ENCODE measurements around the gene STX8.
"Not testable (repeated sequence)": the region's sequence is repeated elsewhere in the genome, so short reads cannot be mapped to it uniquely, and the experiment has no call there.

Gene STX8, protein sequence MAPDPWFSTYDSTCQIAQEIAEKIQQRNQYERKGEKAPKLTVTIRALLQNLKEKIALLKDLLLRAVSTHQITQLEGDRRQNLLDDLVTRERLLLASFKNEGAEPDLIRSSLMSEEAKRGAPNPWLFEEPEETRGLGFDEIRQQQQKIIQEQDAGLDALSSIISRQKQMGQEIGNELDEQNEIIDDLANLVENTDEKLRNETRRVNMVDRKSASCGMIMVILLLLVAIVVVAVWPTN

DNA sequence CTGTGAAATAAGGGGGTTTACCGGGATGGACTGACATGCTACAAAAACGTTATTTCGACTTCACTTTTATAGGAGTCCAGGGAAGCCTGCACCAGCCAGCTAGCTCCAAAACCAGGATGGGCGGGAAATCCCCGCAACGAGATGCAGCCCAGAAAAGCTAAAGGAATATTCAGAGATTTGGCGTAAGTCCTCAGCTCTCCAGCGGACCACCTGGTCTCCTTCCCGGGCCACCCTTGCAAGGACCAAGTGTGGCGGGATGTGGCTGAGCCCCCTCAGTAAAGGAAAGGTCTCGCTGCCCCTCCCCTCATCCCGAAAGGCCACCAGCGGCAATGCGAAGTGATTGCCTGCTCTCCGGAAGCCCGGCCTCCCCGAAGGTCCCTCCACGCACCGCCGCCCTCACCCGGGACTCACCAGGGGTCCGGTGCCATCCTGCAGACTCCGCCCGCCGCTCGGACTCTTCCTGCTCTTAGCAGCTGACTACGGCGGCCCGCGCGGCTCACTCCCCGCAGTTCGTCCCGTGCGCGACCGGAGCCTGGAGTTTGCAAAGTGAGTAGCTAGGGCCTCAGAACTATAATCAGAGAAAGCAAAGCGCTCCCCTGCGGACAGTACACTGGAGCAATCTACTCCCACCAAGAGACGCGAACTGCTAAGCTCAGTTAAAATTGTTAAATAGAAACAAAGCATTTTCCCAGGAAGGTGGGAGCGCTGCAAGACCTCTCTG, at the start of gene STX8:
STX8 (minus strand) TSS at position 440 of the 721 bp plus-strand sequence; CDS start at position 428, 12 bp downstream.
- DNase-seq, result peak; percentile 58 to 63

DNA sequence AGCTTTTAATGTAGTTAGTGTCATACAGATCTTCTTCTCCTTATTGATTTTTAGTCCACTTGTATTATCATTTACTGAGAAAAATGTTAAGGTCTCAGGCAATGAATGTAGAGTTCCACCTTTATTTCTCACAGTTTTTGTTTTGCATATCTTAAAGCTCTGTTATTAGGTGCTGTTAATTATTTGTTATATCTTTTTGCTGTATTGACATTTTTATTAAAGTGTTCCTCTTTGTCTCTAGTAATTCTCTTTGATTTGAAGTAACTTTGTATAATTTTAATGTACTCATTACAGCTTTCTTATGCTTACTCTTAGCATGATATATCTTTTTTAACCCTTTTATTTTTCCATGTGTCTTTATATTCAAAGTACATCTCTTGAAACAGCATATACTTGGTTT, 47.3 kb upstream of the STX8 start:
- no peak for DNase-seq

- no peak for DNase-seq
Observed at GRCh38 chr17:9615486-9615885, 39.9 kb upstream of the STX8 start.

DNA sequence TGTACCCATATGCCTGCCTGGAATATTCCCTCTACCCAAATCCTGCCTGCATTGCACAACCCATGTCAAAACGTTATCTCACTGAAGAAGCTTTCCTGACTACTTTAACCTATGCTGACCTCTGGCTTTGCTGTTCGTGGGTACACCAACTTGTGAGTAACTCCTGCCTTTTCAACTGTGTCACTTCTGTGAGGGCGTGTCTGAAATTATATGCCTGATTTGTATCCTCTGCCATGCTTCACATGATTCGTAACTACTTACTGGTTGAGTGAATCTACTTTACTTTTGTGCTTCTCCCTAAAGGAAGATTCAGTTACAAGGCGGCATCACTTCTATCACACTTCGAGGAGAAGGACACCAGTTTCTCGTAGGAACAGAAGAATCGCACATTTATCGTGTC, 36.4 kb upstream of the STX8 start:
- DNase-seq, result no peak

DNA sequence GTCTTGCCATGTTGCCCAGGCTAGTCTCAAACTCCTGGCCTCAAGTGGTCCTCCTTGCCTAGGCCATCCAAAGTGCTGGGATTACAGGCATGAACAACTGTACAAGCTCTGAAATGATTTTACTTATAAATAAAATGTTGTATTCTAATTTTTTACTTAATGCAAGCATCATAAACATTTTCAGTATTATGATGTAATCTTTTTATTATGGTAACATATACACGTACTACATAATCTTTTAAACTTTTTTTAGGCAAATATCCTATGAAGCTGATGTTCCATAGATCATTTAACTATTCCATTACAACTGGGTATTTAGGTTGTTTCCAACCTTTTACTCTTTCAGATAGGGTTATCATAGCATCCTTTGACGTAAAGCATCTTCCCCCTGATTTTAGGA, 35.9 kb upstream of the STX8 start:
- no peak for DNase-seq

DNA sequence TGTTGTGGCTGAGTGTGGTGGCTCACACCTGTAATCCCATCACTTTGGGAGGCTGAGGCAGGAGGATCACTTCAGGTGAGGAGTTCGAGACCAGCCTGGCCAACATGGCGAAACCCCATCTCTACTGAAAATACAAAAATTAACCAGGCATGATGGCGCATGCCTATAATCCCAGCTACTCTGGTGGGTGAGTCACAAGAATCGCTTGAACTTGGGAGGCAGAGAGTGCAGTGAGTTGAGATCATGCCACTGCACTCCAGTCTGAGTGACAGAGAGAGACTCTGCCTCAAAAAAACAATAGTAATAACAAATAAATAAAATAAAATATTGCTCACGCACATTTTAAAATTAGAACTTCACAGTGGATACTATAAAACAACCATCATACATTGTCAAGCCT, 31.4 kb upstream of the STX8 start:
- not testable (repeated sequence) for DNase-seq

- no peak for DNase-seq
Observed at GRCh38 chr17:9606453-9606852, 30.8 kb upstream of the STX8 start.

GRCh38 chr17:9604583-9604982, 29.0 kb upstream of the STX8 start:
- DNase-seq, result not testable (repeated sequence)

DNA sequence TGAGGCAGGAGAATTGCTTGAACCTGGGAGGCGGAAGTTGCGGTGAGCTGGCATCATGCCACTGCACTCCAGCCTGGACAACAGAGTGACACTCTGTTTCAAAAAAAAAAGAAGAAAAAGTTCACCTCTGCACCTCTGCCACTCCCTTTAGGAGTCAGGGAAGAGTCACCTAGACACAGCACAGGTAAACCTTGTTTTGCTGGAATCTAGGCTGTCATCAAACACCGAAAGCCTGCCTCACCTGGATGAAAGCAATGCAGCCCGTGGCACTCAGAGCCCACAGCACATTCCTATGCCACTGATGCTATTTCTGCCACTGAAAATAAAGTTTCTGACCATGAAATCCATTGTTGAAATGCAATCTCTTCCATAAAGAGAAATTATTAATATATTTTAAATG, 23.0 kb upstream of the STX8 start:
- DNase-seq, result no peak

DNA sequence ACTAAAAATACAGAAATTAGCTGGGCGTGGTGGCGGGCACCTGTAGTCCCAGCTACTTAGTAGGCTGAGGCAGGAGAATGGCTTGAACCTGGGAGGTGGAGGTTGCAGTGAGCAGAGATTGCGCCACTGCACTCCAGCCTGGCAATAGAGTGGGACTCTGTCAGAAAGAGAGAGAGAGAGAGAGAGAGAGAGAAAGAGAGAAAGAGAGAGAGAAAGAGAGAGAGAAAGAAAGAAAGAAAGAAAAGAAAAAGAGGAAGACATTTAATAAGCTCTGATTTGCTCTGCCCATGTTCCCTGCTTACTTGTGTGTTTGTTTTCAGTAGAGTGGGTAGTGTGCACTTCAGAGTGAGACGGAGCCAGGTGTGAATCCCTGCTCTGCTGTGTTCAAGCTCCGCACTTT, 22.0 kb upstream of the STX8 start:
- not testable (repeated sequence) for DNase-seq

DNA sequence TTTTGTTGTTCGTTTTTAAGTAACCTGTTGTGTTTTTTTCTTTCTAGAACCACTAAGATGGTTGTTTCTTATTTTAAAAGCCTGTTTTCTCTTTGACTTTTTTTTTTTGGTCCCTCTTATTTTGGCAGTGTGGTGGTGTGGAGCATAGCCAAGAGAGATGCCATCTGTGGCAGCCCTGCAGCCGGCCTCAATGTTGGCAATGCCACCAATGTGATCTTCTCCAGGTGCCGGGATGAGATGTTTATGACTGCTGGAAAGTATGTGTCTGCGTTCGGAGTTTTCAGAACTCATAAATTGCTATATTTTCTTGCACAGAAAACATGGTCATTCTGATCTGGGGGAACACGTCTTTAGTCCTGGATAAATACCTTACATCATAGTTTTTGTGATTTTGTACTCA, 18.4 kb upstream of the STX8 start:
- DNase-seq, result no peak

GRCh38 chr17:9587969-9588656, 12.5 kb upstream of the STX8 start:
- no peak for DNase-seq

DNA sequence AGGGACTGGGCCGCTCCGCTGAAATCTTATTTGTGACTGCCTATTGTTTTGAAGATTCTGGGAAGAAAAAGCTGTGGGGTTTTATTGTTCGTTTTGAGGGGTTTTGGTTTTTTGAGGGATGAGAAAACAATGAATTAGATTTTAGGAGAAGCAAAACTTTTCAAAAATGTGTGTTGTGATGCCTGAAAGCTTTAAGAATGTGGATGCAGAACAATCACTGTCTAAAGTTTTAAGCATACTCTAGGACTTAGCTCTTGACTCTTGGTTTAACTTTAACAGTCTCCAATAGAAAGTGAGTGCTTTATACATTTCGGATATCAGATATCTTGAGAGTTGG, 1.7 kb upstream of the STX8 start:
- no peak for DNase-seq

DNA sequence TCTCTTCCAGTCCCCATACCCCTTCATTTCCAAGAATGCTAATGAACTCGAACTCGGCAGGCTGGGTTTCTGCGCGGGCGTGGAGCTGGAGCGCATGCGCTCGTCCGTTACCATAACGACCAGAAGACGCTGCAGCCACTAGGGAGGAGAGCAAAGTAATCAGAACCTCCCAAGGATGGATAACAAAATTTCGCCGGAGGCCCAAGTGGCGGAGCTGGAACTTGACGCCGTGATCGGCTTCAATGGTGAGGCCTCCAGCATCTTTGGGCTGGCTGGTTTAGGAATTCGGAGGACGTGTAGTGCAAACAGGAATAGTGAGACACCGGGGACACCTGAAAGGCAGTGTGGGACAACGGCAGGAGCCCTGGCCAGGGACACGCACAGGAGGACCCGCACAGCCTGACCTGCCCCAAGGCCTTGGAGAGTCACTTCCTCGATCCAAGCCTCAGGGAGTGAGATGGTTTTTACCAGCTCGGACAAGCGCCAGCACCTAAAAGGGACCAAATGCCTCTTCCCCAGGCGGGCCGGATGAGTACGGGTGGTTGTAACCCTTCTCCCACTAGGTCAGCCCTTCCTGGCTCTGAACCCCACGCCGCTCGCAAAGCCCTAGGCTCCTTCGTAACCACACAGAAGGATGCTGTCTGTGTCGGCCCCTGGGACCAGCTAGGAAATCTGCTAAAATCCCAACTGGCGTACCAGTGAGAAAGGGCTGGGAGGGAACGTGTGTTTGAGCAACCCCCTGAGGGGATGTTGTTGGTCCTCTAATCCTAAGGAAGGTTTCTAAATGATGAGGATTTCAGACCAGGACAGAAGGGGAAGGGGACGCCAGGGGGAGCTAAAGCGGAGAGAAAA, 1.1 kb upstream of the STX8 start, which contains the start of gene CFAP52:
CFAP52 (plus strand) TSS at position 122 of the 852 bp plus-strand sequence; CDS start at position 176, 54 bp downstream.
- DNase-seq, result peak; percentile 56 to 64

GRCh38 chr17:9571201-9571600, 4.4 kb downstream of the STX8 start:
- no peak for DNase-seq

- no peak for DNase-seq
Observed at GRCh38 chr17:9568957-9569588, 6.5 kb downstream of the STX8 start.

- no peak for DNase-seq
Observed at GRCh38 chr17:9568004-9568403, 7.6 kb downstream of the STX8 start.

GRCh38 chr17:9566739-9567138, 8.9 kb downstream of the STX8 start:
- not testable (repeated sequence) for DNase-seq

- no peak for DNase-seq
Observed at GRCh38 chr17:9566067-9566466, 9.6 kb downstream of the STX8 start.

DNA sequence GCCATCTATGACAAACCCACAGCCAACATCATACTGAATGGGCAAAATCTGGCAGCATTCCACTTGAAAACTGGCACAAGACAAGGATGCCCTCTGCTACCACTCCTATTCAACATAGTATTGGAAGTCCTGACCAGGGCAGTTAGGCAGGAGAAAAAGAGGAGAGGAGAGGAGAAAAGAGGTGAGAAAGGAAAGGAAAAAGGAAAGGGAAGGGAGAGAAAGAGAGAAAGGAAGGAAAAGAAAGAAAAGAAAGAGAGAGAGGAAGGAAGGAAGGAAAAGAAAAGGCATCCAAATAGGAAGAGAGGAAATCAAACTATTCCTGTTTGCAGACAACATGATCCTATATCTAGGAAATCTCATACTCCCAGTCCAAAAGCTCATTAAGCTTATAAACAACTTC, 11.5 kb downstream of the STX8 start:
- DNase-seq, result no peak

DNA sequence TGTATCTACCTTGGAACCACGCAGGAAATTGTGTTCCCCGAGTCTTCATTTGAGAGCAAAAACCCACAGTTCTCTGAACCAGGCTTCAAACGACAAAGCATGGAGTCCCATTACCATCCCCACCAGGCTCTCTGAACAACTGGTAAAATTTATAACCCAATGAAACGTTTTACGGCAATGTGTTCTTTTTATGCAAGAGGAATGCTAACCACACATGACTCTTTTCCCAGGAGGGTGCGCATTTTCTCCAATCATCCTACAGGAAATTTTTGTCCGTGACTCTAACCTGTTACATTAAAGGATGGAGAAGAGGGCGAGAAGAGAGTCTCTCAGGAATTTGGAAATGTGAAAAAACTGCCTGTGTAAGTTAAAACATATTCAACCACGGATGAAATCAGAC, 17.8 kb downstream of the STX8 start:
- DNase-seq, result no peak

DNA sequence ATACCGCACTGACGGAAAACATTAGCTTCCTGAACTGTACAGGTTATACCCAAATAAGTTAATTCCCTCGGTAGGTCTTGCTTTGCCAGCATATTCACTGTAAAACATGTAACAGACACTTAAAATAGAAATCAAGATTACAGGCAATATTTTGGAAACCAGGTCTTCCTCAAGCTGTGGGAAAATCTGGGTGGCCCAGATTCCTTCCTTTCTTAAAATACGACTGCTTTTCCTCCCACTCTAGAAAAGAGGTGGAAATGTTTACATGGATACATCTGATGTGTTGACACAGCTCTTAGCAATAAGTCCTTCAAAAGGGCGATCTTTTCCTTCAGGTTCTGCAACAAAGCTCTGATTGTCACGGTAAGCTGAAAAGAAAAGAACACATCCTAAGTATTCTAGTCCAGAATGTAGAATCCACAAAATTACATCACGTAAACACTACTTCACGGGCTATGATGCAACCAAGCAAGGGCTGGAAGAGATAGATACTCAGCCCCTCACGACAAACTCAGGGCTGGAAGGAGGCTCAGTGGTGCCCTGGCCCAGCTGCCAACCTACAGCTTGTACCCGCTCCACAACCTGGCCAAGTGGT, 18.4 kb downstream of the STX8 start:
- DNase-seq, result no peak
